ENCODE results near the gene GJC2. TPM values are rescaled to one million over a fixed set of nuclear protein-coding genes. Genes with fewer than 3 reads are reported as not detected.

GJC2 gene
- total and polyA plus RNA-seq, 10 of the 15 experiments (the other 5 are each of a cell fraction or from before 2014, with no cell fraction given), result 0.04 to 0.44 (median 0.07) TPM; not detected in 4

GRCh38 chr1:228170666-228171065, 20.9 kb downstream of the GJC2 start:
- CTCF ChIA-PET, result interaction anchor here (1.1 kb wide), 1 partner anchor 40 kb away, joined by 3 read pairs; no protein-coding TSS in a partner anchor
- Histone ChIP-seq H3K4me3 (no peak overlapping the region), H3K27me3 (replicated peaks in 1 of 2; ENCODE audit: control insufficient read depth in 2 of 2, insufficient read depth in 2 of 2, low read length in 1 of 2) (no peaks in the 10 kb centered on the region), H3K9ac (ENCODE audit: control insufficient read depth, insufficient read depth, low read length) (no peak overlapping the region), H2AFZ (ENCODE audit: control insufficient read depth, low read depth, low read length) (no peak overlapping the region), H3K4me1 (ENCODE audit: control insufficient read depth, insufficient read depth, low read length) (peaks cover 10% of the 10 kb centered on the region), H4K20me1 (ENCODE audit: control insufficient read depth, insufficient read depth) (no peaks in the 10 kb centered on the region), H3K9me3 (replicated peaks; ENCODE audit: control insufficient read depth, insufficient read depth, low read length) (no peaks in the 10 kb centered on the region), H3K27ac (ENCODE audit: control insufficient read depth, insufficient read depth) (no peak overlapping the region), H3K79me2 (ENCODE audit: control insufficient read depth, insufficient read depth, low read length) (peaks cover 4% of the 10 kb centered on the region), H3K36me3 (ENCODE audit: control insufficient read depth in 2 of 2, insufficient read depth in 2 of 2, low read length in 1 of 2) (peaks cover 0 to 5% of the 10 kb centered on the region in 2 experiments; a peak in 2 of 4 replicates), H3K4me2 (ENCODE audit: control insufficient read depth, insufficient read depth) (no peak overlapping the region)
- no peak for FAIRE-seq
- TF ChIP-seq EGR1 (IDR thresholded peaks at IDR 0.05; ENCODE audit: borderline replicate concordance in 1 of 2, low read depth in 2 of 2, low read length in 2 of 2), result no peak
- TF ChIP-seq PAX8 (IDR thresholded peaks at IDR 0.05), result no peak
- TF ChIP-seq, protein P1, sequence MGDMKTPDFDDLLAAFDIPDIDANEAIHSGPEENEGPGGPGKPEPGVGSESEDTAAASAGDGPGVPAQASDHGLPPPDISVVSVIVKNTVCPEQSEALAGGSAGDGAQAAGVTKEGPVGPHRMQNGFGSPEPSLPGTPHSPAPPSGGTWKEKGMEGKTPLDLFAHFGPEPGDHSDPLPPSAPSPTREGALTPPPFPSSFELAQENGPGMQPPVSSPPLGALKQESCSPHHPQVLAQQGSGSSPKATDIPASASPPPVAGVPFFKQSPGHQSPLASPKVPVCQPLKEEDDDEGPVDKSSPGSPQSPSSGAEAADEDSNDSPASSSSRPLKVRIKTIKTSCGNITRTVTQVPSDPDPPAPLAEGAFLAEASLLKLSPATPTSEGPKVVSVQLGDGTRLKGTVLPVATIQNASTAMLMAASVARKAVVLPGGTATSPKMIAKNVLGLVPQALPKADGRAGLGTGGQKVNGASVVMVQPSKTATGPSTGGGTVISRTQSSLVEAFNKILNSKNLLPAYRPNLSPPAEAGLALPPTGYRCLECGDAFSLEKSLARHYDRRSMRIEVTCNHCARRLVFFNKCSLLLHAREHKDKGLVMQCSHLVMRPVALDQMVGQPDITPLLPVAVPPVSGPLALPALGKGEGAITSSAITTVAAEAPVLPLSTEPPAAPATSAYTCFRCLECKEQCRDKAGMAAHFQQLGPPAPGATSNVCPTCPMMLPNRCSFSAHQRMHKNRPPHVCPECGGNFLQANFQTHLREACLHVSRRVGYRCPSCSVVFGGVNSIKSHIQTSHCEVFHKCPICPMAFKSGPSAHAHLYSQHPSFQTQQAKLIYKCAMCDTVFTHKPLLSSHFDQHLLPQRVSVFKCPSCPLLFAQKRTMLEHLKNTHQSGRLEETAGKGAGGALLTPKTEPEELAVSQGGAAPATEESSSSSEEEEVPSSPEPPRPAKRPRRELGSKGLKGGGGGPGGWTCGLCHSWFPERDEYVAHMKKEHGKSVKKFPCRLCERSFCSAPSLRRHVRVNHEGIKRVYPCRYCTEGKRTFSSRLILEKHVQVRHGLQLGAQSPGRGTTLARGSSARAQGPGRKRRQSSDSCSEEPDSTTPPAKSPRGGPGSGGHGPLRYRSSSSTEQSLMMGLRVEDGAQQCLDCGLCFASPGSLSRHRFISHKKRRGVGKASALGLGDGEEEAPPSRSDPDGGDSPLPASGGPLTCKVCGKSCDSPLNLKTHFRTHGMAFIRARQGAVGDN (IDR thresholded peaks at IDR 0.05), result no peak
- TF ChIP-seq ASH2L (IDR thresholded peaks at IDR 0.05; ENCODE audit: borderline replicate concordance, low read depth), result no peak
- TF ChIP-seq, protein P2, sequence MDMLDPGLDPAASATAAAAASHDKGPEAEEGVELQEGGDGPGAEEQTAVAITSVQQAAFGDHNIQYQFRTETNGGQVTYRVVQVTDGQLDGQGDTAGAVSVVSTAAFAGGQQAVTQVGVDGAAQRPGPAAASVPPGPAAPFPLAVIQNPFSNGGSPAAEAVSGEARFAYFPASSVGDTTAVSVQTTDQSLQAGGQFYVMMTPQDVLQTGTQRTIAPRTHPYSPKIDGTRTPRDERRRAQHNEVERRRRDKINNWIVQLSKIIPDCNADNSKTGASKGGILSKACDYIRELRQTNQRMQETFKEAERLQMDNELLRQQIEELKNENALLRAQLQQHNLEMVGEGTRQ (IDR thresholded peaks at IDR 0.05; ENCODE audit: borderline replicate concordance, low read depth, low read length), result no peak
- no peak for TF ChIP-seq KAT2A (conservative IDR thresholded peaks at IDR 0.05; ENCODE audit: control insufficient read depth, low read depth, low read length)
- no peak for TF ChIP-seq ELK1 (IDR thresholded peaks at IDR 0.05; ENCODE audit: low read depth, low read length)
- no peak for TF ChIP-seq SPI1 (IDR thresholded peaks at IDR 0.05; ENCODE audit: borderline replicate concordance, insufficient read depth, low read depth, low read length)
- no peak for TF ChIP-seq GATAD2B (conservative IDR thresholded peaks at IDR 0.05; ENCODE audit: low read depth)
- no peak for TF ChIP-seq FOS (IDR thresholded peaks at IDR 0.05; ENCODE audit: borderline replicate concordance, extremely low read depth, insufficient read length)
- no peak for TF ChIP-seq ETV6 (conservative IDR thresholded peaks at IDR 0.05 in 1 of 2, IDR thresholded peaks at IDR 0.05 in 1 of 2; ENCODE audit: borderline replicate concordance in 1 of 2, low read depth in 1 of 2)
- TF ChIP-seq PML (IDR thresholded peaks at IDR 0.05; ENCODE audit: low read length), result no peak
- no peak for TF ChIP-seq ATF7 (IDR thresholded peaks at IDR 0.05; ENCODE audit: low read depth)
- TF ChIP-seq CEBPB (IDR thresholded peaks at IDR 0.05; ENCODE audit: borderline replicate concordance in 1 of 2, low read depth in 2 of 2, low read length in 2 of 2), result no peak
- no peak for TF ChIP-seq TCF12 (IDR thresholded peaks at IDR 0.05; ENCODE audit: low read depth, low read length)
- no peak for TF ChIP-seq NBN (IDR thresholded peaks at IDR 0.05)
- in situ Hi-C loops (cut with MboI), result loop anchor here (5.0 kb wide), 1 partner anchor 33 kb away; no protein-coding TSS in a partner anchor
- intact Hi-C loops (cut with micrococcal nuclease; ENCODE audit: unreplicated experiment), result no loop called here
- no peak for ATAC-seq
- SMC1A ChIA-PET (ENCODE audit: uncharacterized antibody, unreplicated experiment), result no interaction called here
- BruUV-seq (replicated peaks), result no TSS peak
- 74% methylated on average over 7 of the region's 7 CpGs for WGBS (ENCODE audit: insufficient coverage, insufficient replicate concordance, low lambda C conversion rate, missing lambda C conversion rate)
- DNase-seq (ENCODE audit: low read depth, low spot score), result no peak
- RAD21 ChIA-PET (ENCODE audit: unreplicated experiment), result no interaction called here
- POLR2A ChIA-PET, result no interaction called here
